A549 treated with Hydrocortisone at 1 μM for 4 hours (cell line): ENCODE data around the gene PLEKHH1. TPM values are rescaled to one million over a fixed set of nuclear protein-coding genes. Genes with fewer than 3 reads are reported as not detected.

Source experiments
- total RNA-seq: library from RNA; stranded (reverse); fragments of 200-300 nt; extraction: Qiagen RNA extraction; gene quantifications from 5 replicates; pipeline ENCODE4 v1.2.3, GENCODE V29; 2022

PLEKHH1 gene
- total RNA-seq, result 3.0 to 3.5 TPM (median 3.2 TPM) in 5 replicates

DNA sequence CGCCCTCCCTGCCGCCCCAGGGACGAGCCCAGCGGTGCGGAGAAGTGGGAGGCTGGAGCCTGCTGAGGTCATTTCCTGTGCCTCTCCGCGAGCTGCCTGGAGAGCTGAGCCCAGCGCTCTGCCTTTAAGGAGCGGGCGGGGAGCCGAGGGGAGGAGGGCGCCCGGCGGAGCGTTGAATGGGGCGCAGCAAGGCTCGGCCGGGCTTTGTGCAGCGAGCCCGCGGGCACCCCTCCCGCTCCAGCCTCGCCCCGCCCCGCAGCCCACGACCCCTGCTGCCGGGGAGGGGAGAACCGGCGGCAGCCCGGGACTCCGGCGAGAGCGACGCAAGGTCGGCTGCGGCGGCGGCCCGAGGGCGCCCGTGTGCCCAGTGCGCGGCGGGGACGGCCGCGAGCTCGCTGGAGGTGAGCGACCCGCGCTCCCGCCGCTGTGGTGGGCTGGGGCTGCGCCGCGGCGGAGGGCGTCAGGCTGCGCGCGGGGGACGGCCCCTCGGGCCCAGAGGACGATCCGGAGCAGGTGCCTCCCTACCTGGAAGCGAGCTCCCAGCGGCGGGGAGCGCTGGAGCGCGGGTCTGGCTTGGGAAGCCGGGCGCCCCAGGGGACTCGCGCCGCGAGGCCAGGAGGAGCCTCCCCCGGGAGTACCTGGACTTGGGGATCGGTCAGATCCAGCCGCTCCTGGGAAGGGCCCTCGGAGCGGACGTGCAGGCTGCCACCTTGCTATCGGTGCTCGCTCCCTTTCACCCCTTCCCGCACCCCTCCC, at the start of gene PLEKHH1:
TSS of gene PLEKHH1 (plus strand) at position 293 of the 756 bp plus-strand sequence. CDS start 8,578 bp downstream, outside the sequence.

GRCh38 chr14:67487937-67488893, 44.9 kb upstream of the PLEKHH1 start, which contains the start of gene TMEM229B:
Gene TMEM229B (minus strand): TSS chr14:67488721. CDS start chr14:67473923, 14,798 bp downstream.

GRCh38 chr14:67599698-67600561, 66.8 kb downstream of the PLEKHH1 start, which contains the start of gene PIGH:
Gene PIGH (minus strand): TSS chr14:67600268. CDS start chr14:67600203, 65 bp downstream.

DNA sequence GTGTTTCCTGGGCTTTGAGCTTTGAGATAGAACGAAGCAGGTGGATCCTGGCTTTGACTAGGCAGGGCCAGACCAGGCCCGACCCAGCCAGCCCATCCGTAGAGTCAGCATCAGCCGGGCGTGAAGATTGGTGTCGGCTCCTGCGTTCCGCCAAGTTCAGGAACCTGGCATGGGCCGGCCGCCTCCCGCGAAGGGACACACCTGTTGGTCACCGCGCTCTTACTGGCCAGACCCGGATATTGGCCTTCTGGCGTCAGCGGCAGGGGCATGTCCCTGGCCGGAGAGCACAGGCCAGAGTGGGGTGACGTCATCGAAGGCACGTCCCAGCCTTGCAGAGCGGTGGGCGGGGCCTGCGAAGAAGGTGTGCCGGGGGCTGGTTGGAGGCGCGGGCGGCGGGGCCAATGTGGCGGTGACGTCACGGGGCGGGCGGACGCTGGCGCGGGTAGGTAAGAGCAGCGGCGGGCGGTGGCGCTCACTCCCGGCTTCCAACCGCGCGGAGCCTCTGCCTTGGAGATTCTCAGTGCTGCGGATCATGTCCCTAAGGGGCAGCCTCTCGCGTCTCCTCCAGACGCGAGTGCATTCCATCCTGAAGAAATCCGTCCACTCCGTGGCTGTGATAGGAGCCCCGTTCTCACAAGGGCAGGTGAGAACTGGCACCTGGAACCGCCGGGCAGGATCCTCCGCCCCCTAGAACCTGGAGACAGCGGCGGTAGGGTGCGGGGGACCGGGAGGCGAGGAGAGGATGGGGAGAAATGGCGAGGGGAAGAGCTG, 86.5 kb downstream of the PLEKHH1 start, which contains the start of gene ARG2:
TSS of gene ARG2 (plus strand) at position 475 of the 771 bp plus-strand sequence. CDS start at position 533, 58 bp downstream.

Other genes with a start within 250 kb of the PLEKHH1 start
- 68.5 to 107 TPM (median 71.9 TPM) in 5 replicates for gene ATP6V1D, start 173.5 kb upstream of the PLEKHH1 start, total RNA-seq
- 226 to 344 TPM (median 239 TPM) in 5 replicates for gene EIF2S1, start 173.0 kb upstream of the PLEKHH1 start, total RNA-seq
- gene PLEK2, start 121.1 kb upstream of the PLEKHH1 start, total RNA-seq, result 16.6 to 20.6 TPM (median 19.6 TPM) in 5 replicates
- gene TMEM229B, start 44.6 kb upstream of the PLEKHH1 start, total RNA-seq, result 0.13 to 0.40 TPM (median 0.17 TPM) in 5 replicates
- gene PIGH, start 67.0 kb downstream of the PLEKHH1 start, total RNA-seq, result 18.3 to 20.6 TPM (median 19.3 TPM) in 5 replicates
- 1.5 to 2.0 TPM (median 1.9 TPM) in 5 replicates for gene ARG2, start 86.6 kb downstream of the PLEKHH1 start, total RNA-seq
- gene VTI1B, start 141.3 kb downstream of the PLEKHH1 start, total RNA-seq, result 71.6 to 90.6 TPM (median 85.9 TPM) in 5 replicates
- gene RDH11, start 162.5 kb downstream of the PLEKHH1 start, total RNA-seq, result 55.2 to 66.1 TPM (median 57.3 TPM) in 5 replicates
- gene RDH12, start 168.6 kb downstream of the PLEKHH1 start, total RNA-seq, result 0.05 to 0.14 TPM (median 0.06 TPM) in 3 of 5 replicates, not detected in the others